Kidney tubule cell (primary cell): ENCODE data around the gene SNX1.

ENCODE experiments used
- DNase-seq: peaks from one replicate; pipeline ENCODE4 v3.0.0-alpha.2; 2018; ENCODE audit warnings: low spot score

Gene SNX1

GRCh38 chr15:64146520-64146884 is 50.7 kb downstream of the SNX1 start:
- no peak for DNase-seq

GRCh38 chr15:64146885-64147681 is 51.3 kb downstream of the SNX1 start:
- no peak for DNase-seq

GRCh38 chr15:64148168-64148567 is 52.4 kb downstream of the SNX1 start:
- no peak for DNase-seq

DNA sequence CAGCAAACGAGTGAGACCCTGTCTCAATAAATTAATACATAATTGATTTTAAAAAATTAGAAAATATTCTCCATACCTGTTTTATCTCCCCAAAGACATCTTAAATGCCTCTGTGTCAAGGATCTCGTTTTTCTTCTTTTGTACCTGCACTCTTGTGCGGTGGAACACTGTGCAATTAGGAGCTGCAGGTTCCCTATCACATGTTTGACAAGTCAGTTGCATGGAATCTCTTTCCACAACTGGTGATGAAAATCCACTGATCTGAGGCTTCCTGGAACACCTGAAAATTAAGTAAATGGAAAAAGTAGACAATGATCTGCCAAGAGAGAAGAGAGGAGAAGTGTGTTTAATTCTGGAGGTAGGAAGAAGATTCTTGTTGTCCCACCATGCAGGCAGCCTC is 52.8 kb downstream of the SNX1 start:
- DNase-seq: no peak

DNA sequence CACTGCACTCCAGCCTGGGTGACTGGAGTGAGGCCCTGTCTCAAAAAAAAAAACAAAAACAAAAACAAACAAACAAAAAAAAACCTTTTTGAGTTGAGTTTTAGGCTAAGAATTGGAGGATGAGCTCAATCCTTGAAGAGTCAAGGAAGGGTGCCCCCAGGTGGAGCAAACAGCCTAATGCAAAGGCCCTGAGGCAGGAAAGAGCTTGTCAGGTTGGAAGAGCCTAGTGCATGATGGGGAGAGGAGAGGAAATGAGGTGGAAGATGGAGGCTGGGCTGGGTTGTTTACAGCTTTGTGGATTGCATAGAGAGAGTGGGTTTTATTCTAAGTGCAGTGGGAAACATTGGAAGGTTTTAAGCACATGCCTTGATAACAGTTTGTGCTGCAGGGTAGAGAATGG is 53.6 kb downstream of the SNX1 start:
- DNase-seq: peak; percentile 31

DNA sequence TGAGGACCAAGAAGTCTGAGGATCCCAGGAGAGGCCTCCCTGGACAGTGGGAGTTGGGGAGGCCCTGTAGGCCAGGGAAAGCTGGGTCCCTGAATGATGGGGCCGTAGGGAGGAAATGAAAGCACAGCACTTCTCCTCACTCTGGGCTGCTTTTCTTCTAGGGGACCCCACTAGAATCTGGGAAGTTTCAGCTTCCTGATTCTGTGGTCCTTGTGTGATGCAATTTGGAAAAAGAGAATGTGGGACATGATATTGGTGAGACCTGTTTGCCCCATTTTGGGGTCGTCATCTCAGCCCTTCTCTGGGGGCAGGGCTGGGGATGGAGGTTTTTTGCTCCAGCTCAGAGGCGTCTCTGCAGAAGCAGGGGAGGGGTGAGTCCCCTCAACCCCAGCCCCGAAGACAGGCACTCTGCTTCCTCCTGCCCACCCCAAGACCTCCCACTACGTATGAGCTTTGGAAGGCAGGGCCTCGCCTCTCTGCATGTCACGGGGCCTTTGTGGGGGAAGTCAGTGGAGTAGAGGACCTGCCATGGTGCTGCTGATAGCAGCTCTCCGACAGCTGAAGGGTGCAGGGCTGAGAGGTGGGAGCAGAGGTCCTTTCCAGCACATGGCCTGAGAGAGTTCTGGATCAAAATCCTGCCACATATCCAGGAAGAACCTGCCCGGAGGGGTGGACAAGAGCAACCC is 54.3 kb downstream of the SNX1 start:
- DNase-seq: no peak

DNA sequence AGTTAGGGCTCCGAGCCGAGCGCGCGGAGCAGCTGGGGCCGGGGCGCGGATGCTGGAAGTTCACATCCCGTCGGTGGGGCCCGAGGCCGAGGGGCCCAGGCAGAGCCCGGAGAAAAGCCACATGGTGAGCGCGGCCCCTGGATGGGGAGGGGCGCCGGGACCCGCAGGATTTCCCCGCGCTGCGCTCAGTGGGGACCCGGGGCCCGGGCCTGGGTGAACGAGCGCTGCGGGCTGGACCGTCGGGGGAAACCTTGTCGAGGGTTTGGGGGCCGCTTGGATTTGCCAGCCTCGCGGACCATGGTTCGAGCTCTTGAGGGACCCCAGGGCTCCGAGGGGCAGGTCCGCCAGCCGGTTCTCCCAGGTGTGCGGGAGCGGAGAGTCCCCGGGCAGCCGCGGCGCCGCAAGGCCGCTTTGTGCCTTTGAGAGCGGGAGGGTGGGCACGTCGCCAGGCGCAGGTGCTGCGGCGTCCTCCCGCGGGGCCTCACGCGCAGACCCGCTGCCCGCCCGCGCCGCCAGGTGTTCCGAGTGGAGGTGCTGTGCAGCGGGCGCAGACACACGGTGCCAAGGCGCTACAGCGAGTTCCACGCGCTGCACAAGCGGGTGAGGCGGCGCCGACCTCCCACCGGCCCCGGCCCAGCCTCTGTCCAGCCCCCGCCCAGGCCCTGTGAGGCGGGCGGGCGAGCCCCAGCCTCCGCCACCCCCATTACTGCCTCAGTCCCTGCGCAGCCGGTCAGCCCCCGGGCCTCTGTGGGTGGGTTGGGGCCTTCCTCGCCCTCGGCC is 56.1 kb downstream of the SNX1 start, which contains the start of gene SNX22:
Gene SNX22, plus strand, starts transcription at position 5 of the 780 bp plus-strand sequence. Its CDS starts 45 bp downstream, at position 50.
- no peak for DNase-seq

DNA sequence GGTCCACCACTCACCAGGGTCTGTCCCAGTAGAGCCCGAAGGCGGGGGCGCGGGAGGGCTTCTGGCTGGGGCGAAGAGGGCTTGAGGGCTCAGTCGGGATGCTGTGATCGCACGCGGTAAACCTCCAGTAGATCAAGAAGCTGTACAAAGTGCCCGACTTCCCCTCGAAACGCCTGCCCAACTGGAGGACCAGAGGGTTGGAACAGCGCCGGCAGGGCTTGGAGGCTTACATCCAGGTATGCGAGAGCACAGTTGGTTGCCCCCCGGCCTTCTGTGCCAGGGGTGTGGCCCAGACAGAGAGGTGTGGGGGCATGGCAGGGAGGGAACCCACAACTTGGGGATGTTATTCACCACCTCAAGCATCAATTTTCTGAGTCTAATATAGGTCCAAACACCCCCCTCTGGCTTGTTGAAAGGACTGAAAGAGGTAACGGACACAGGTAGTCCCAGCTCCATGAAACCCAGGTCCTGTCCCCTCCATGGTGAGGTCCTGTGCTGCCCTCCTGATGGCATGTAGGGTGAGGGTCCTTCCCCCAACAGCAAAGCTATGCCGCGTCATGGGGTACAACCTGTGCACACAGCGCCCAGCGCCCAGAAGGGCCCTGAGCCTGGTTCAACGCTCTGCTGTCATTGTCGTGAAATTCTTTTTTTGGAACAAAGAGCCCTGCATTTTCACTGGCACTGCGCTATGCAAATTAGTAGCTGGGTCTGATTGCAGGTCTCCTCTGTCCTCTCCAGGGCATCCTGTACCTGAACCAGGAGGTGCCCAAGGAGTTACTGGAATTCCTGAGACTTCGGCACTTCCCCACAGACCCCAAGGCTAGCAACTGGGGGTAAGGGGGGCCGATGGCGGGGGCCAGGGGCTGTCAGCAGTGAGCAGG is 57.0 kb downstream of the SNX1 start:
- no peak for DNase-seq

DNA sequence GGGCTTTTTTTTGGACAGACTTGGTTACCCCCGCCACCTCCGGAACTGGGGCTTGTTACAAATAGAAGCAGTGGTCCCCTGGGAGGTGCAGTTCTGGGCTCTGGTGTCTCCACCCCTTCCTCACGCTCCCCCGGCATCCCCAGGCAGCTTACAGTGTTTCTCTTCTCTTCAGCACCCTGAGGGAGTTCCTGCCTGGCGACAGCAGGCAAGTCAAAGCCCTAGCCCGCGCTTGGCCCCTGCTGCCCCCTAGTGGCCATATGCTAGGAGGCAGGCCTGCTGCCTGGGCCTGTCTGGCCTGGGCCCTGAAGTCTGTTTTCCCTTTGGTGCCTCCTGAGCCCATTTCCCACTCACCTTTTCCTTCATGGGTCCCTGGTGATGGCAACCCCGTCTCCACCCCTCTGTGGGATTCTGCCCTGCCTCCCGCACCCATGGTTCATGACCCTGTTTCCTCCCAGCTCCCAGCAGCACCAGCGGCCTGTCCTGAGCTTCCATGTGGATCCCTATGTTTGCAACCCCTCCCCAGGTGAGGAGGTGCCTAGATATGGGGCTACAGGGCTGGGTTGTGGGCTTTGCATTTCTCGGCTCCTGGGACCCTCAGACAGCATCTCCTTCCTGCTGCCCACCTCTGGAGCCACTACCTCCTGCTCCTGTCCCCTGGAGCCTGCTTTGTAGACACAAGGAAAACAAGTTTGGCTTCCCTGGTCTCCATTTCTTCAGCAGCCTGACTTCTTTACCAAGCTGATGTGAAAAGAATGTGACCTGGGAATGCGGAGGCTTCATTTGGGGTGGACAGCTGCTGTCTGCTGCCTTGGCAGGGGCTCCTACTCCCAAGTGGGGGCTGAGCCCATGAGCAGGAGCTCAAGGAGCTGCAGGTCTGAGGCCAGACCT is 57.9 kb downstream of the SNX1 start:
- peak; percentile 87 for DNase-seq

- no peak for DNase-seq
Observed at GRCh38 chr15:64155802-64156651, 60.2 kb downstream of the SNX1 start.

GRCh38 chr15:64156652-64157331 is 61.0 kb downstream of the SNX1 start:
- DNase-seq: no peak

DNA sequence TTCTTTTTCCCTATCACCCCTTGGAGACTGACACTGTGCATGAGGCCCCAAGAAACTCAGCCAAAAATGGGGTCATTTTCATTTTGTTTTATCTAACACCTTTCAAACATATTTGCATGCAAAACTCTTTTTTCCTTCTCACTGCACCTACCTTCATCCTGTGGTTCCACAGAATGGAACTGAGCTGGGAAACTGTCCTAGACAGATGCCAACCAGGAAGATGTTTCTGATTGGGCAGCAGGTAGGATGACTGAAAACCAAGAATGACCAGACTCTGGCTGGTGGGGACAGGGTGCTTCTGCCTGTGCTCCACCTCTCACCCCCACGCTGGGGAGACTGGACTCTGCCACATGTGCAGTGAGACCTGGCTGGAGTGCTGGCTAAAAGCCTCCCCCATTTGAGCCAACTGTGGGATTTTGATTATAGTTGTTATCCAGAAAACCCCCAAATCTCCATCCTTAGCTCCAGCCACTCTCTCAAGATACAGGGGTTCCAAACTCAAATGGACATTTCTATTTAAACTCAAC is 61.9 kb downstream of the SNX1 start:
- no peak for DNase-seq

- DNase-seq: no peak
Observed at GRCh38 chr15:64158363-64159134, 62.8 kb downstream of the SNX1 start.

DNA sequence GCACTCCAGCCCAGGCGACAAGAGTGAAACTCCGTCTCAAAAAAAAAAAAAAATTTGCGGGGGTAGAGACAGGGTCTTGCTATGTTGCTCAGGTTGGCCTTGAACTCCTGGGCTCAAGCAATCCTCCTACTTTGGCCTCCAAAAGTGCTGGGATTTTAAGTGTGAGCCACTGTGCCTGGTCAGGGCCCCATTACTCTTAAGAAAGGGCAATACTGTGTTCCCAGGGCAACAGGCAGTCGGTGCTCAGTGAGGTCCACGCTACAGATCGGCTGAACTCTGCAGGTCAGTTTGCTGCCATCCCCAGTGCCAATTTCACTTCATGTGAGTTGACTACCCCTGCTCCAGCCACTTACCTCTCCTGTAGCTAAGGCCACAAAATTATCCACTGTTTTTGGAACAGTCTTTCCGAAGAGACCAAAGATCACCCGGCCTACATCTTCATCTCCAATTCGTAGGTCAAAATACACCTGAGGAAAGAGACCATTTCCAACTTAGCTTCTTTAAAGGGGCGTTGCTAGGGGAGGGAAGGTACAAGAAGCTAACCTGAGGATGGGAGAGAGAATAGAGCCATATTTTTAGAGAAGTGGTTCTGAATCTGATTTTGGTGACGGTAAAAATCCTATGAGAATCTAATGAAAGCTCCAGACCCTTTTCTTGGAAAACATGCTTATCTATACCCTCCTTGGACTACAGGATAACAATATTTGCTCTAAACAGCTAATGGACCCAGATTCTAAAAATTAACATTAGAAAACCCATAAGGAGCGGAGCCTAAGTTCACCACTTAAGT is 66.1 kb downstream of the SNX1 start:
- no peak for DNase-seq

- no peak for DNase-seq
Observed at GRCh38 chr15:64162478-64162868, 66.7 kb downstream of the SNX1 start.

DNA sequence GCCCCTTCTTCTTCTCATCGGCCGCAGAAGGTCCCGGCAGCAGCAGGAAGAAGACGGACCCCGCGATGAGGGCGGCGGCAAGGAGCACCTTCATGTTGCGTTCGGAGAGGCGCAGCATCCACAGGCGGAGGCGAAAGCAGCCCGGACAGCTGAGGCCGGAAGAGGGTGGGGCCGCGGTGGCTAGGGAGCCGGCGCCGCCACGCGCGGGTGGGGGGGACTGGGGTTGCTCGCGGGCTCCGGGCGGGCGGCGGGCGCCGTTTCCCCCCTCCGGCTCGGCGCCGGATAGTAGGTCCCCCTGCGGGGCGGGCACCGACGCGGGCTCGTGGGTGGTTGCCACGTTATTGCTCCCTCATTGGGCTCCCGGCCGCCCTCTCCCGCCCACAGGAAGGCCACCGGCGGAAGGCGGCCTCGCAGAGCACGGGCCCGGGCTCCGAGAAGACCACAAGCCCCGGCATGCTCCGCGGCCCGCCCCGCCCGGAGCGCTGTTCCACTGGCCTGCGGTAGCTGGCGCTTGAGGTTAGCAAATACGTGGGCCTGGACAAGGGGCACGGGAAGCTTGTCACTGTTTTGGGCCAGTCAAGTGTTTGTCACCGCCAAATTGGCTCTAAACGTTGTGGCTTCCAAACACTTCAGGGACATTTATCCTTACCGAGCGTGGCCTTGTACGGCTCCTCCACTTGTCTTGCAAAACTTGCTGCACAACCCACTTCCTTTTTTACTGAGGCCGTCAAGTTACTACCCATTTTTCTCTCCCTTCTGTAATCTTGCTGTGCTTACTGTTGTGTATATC is 67.3 kb downstream of the SNX1 start, which contains the start of gene PPIB:
Gene PPIB, minus strand, starts transcription at position 154 of the 790 bp plus-strand sequence. Its CDS starts 36 bp downstream, at position 118.
- DNase-seq: peak; percentile 99
